ENCODE data around the gene PCBP2.

PCBP2 gene

DNA sequence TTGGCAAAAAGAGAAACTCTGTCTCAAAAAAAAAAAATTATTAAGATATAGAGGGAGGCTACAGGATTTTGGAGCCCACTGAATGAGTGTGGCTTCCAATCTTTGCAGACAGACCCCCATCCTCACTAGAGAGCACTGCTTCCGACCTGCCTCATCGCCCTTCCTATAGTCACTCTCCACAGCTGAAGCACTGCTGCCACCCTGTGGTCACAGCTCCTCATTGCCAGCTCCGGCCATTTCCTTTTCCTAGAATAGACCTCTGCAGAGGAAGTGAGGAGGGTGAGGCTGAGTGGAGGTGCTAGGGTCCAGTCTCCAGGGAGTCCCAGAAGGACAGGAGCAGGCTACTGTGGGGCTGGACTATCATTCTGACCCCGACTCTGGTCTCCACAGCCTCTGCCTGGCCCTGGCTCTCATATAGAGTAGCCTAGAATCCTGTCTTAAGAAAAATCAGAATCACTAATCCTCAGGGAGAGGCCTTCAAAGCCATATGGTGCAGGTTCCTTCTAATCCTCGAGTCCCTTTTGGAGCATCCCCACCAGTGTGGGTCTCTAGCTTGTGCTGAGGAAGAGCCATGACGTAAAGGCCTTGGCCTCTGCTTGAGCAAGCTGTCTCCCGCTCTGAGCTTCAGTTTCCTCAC is 56.8 kb downstream of the PCBP2 start:
- peak; percentile 75 to 80 for DNase-seq (ENCODE audit: low read depth in 2 of 2)

DNA sequence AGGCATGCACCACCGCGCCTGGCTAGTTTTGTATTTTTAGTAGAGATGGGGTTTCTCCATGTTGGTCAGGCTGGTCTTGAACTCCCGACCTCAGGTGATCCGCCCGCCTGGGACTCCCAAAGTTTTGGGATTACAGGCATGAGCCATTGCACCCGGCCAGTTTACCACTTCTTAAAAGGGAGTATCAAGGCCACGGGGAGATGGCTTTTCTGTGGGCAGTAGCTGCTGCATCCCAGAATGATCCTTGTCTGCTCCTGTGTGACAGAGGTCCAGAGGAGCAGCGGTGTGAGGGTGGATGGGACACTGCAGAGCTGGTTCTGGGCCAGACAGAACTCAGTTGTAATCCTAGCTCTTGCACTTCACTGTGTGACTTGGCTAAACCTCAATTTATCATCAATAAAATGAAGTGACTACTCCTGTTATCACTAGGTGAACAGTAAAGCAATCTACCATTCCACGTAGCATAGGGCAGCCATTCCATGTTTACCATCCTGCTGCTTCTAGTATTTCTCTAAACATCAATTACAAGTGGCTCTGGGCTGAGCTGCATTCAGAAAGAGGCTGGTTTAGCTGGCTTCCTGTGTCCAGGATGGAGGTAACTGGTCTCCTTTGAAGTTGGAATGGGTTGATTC is 58.4 kb downstream of the PCBP2 start:
- DNase-seq (ENCODE audit: low read depth in 2 of 2), result no peak

DNA sequence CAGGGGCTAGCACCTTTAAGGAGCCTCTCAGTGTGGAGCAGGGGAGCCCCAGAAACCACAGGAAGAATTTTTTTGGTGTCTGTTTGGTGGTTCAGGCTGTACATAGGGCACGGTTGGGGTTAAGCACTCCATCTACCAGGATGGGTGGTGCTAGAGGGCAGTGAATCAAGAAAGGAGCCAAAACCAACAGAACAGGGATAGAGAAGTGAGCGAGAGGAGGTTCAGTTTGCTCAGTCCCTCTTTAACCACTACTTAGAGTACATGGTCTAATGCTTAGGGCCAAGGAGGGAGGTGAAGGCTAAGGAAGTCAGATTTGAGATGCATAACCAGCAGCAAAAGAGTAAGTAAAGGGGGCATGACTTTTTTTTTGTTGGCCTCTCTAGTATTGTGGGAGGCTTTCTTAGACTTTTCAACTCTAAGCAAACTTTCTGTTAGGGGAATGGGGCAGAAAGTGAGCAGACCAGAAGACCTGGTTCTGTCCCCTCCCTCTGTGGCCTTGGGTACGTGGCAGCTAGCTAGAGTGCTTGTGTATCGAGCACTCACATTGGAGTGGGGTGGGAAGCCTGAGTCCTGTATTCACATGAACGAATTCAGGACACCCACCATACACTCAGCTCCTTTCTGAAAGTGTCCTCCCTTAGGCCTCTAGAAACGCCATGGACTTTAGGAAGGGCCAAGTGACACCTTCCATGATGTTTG is 62.0 kb downstream of the PCBP2 start:
- no peak for DNase-seq (ENCODE audit: low read depth in 2 of 2)

DNA sequence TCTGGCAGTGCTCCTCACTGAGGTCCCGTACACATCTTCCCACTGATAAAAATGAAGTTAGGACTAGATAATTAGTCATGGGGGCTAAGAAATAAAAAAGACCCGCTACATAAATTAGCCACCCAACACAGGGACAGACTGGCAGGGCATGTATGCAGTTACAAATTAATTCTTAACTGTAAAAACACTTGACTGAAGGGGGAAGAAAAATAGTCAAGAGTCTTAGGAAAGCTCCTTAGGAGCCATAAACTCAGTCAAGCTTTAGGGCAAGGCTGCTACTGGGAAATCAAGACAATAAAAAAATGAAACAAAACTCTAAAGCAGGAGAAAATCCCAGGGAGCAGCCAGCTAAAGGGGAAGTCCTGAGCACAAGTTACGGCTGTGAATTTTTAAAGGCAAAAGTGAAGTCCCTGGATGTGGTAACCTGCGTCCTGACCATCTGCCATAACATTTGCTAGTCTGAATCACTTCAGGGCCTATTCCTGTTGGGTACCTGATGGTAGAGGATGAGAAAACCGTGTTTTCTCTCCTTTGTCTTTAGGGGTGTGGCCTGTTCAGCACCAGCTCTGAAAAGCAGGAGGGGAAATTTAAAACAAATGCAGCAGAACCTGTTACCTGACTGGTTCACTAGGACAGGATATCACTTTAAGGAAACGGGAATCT is 62.9 kb downstream of the PCBP2 start:
- no peak for DNase-seq (ENCODE audit: low read depth in 2 of 2)

DNA sequence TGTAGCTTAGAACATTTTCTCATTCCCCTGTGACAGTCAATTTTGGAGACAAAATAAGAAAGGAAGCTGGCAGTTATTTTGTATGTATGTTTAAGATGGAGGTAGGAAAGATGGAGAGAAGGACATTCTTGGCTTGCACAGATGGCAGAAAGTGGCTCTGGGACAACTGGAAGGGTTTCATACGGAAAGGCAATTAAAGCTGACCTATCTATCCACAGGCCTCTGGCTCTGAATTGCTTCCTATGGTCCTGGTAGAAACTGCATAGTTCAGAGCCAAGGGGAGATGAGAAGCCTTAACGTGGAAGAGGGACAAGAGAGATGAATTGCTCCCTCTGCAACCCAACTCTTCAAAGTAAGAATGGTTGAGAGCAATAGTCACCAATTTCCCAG is 63.4 kb downstream of the PCBP2 start:
- no peak for DNase-seq (ENCODE audit: low read depth in 2 of 2)

DNA sequence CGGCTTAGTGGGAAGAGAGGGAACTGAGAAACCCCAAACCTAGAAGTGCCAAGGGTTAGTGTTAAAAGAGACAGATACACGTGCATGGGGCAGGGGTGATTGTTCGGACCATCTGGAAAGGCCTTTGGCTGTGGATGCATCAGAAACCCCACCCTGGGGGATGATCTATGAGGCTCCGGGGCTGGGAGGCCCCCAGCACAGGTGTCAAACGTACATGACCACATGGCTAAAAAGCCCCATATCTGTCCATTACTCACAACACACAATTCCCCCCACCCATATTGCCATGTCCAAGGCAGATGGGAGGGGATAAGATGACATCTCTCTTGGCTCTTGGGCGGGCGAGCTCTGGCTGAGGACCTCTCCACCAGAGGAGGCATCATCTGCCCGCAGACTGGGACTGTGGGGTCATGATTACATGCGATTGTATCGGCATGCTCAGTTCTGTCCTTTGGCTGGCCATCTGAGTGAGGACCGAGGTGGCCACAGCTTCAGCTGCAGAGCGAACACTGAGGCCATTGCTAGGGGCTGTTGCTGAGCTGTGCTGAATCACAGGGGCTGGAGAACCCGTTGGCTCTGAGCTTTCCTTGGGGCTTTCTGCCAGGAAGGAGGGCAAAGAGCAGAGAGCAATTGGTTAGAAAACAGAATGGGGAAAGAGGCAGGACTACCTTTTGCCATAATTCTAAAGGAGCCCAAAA is 65.0 kb downstream of the PCBP2 start:
- DNase-seq (ENCODE audit: low read depth in 2 of 2), result no peak

DNA sequence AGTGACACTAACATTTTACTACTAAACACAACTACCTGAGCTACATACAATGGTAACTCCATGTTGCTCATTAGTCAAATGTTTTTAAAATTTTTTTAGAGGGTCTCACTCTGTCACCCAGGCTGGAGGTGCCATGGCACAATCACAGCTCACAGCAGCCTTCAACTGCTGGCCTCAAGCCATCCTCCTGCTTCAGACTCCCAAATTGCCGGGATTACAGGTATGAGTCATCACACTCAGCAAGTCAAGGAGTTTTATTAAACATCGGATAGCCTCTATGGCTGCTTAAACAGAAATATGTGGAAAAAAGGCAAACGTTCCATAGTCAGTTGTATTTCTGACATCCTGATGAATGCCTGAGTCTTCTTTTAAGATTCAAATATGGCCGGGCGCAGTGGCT is 66.5 kb downstream of the PCBP2 start:
- DNase-seq (ENCODE audit: low read depth in 2 of 2), result no peak

DNA sequence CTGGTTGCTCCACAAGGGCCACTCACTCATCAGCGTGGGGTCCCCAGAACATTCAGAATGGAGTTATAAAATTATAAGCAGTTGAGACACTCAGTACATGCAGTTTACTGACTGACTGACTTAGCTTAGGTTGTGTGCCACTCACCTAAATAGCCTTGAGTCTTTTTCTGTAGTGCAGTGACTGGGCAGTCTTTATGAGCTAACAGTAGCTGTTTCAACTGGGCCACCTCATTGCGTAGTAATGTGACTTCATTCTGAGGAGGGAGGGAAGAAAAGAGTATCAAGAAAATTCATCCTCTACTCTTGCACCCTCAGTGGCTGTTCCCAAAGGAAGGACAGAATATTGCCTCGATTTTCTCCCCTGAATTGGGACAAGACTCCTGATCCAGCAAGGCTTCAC is 71.2 kb downstream of the PCBP2 start:
- DNase-seq (ENCODE audit: low read depth in 2 of 2), result no peak

DNA sequence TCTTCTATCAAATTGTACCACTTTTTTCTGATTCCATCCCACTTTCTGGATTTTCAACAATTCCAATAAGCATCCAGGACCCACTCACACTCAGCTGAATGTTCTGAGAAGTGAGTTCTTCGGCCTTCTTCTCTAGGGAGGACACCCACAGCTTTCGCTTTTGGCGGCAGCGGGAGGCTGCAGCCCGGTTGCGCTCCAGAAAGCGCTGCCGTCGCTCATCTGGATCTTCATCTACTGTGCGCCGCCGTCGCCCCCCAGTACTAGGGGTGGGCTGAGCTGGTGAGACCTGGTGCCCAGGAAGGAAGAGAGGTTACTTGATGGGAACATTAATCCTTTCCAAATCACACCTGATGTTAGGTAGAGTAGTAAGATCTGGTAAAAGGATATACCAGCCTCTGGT is 72.6 kb downstream of the PCBP2 start:
- no peak for DNase-seq (ENCODE audit: low read depth in 2 of 2)

DNA sequence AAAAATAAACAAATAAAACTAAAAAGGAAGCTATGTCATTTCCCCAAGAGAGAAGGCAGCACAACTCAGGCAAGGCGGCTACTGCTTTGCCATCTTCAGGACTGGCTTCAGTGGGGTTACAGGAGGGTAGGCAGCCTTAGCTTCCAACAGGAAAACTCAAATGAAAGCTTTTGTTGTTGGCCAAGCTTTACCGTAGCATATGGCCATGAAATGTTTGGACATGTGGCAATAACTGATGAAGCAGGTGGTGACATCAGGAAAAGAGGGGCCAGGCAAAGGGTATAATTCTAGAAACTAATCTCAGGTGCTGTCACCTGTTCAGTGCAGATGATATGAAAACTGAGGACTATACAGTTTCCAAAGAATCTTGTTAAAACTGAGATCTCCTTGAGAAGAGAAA is 78.2 kb downstream of the PCBP2 start:
- no peak for DNase-seq (ENCODE audit: low read depth in 2 of 2)

All from stimulated activated CD4-positive, alpha-beta T cell treated with anti-CD3 and anti-CD28 coated beads, Interleukin-1b, Interleukin-23, amount 100 ng/mL, for 4 hours (primary cell).